Mesothelial cell of epicardium (in vitro differentiated cells): ENCODE measurements around the gene CCDC196. TPM values are rescaled to one million over a fixed set of nuclear protein-coding genes. Genes with fewer than 3 reads are reported as not detected.

Experiments
- DNase-seq, 2 experiments: peaks; one replicate each; pipeline ENCODE4 v3.0.0; 2021; ENCODE audit warnings: low spot score in 2 of 2; ENCODE audit not compliant: unreplicated experiment in 2 of 2
- H3K27ac Mint-ChIP-seq: 2 replicates; pipeline ENCODE4 v1.8.0; 2021; ENCODE audit warnings: mixed read lengths
- H3K27me3 Mint-ChIP-seq: 2 replicates; pipeline ENCODE4 v1.8.0; 2021; ENCODE audit warnings: low read depth, mixed read lengths
- H3K36me3 Mint-ChIP-seq: 2 replicates; pipeline ENCODE4 v1.8.0; 2021; ENCODE audit warnings: mixed read lengths
- H3K4me1 Mint-ChIP-seq: 2 replicates; pipeline ENCODE4 v1.8.0; 2021; ENCODE audit warnings: mixed read lengths
- H3K4me3 Mint-ChIP-seq: 2 replicates; pipeline ENCODE4 v1.8.0; 2021; ENCODE audit warnings: mild to moderate bottlenecking, moderate library complexity, mixed read lengths
- H3K9me3 Mint-ChIP-seq: 2 replicates; pipeline ENCODE4 v1.8.0; 2021; ENCODE audit warnings: mixed read lengths
- CTCF ChIP-seq: fragments of 200-600 bp; sonication (generic); IDR thresholded peaks from one replicate; pipeline ENCODE4 v1.5.0; 2021; ENCODE audit warnings: antibody characterized with exemption; ENCODE audit not compliant: unreplicated experiment
- total RNA-seq: library from RNA; stranded (reverse); gene quantifications from 3 replicates; pipeline ENCODE4 v1.2.1, GENCODE V29; 2021

The CCDC196 gene
- total RNA-seq, 1 donor from 2014 or later, result not detected

DNA sequence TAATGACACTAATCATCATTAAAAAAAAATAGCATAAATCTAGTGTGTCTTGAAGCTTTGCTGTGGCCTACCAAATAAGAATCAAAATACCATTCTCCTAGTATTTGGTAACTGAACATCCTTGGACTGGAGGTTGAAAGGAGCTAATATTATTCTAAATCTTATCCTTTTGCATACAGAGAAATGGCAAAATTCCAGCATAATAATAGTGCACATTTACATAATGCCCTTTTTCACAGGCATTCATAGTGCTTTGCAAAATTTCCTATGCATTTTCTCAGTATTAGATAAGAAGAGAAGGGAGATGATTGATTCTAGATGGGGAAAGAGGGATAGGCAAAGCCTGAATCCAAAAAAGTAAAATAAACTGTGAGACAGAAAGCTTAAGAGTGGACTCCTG is 13.9 kb upstream of the CCDC196 start:
- no peak for DNase-seq
- Mint-ChIP-seq H3K4me3 (no peak overlapping the region), H3K36me3 (peaks cover 4% of the 10 kb centered on the region), H3K9me3 (peaks cover 36% of the 10 kb centered on the region), H3K4me1 (no peaks in the 10 kb centered on the region), H3K27ac (no peak overlapping the region), H3K27me3 (no peaks in the 10 kb centered on the region)
- no peak for TF ChIP-seq CTCF

- H3K4me1 Mint-ChIP-seq, result no peaks in the 10 kb centered on the region
- H3K36me3 Mint-ChIP-seq, result peaks cover 4% of the 10 kb centered on the region
- no peaks in the 10 kb centered on the region for H3K27me3 Mint-ChIP-seq
- no peak for TF ChIP-seq CTCF
- no peak overlapping the region for H3K27ac Mint-ChIP-seq
- DNase-seq, result no peak
- peaks cover 32% of the 10 kb centered on the region for H3K9me3 Mint-ChIP-seq
- H3K4me3 Mint-ChIP-seq, result no peak overlapping the region
These were observed 12.9 kb upstream of the CCDC196 start for GRCh38 chr14:66473223-66473622.

- H3K4me1 Mint-ChIP-seq, result no peaks in the 10 kb centered on the region
- no peak overlapping the region for H3K27ac Mint-ChIP-seq
These were observed 9.2 kb upstream of the CCDC196 start for GRCh38 chr14:66476964-66477363.

GRCh38 chr14:66477567-66477966 is 8.6 kb upstream of the CCDC196 start:
- peaks cover 4% of the 10 kb centered on the region for H3K27me3 Mint-ChIP-seq
- H3K36me3 Mint-ChIP-seq, result no peaks in the 10 kb centered on the region

More at GRCh38 chr14:66476964-66477363, 9.2 kb upstream of the CCDC196 start:
- Mint-ChIP-seq H3K9me3 (peaks cover 18% of the 10 kb centered on the region), H3K27me3 (peaks cover 2% of the 10 kb centered on the region), H3K4me3 (no peak overlapping the region), H3K36me3 (no peaks in the 10 kb centered on the region)
- no peak for TF ChIP-seq CTCF
- no peak for DNase-seq

DNA sequence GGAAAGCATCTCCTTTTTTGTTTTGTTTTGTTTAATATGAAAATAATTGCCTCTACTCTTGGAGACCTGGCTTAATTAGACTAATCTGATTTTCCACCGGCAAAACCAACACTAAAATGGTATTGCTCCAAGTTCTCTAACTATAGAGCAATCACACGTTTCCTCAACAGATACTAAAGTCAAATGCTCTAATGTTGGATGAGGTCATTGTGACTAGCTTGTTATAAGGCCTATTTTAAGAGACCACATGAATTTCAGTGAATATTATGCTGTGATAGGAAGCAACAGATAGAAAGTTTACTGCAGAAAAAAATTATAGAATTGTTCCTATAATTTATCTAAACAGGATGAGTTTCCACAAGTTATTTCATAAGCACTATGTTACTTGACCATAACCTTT is 3.3 kb upstream of the CCDC196 start:
- Mint-ChIP-seq H3K4me3 (no peak overlapping the region), H3K4me1 (no peaks in the 10 kb centered on the region), H3K36me3 (no peaks in the 10 kb centered on the region), H3K27me3 (peaks cover 11% of the 10 kb centered on the region), H3K27ac (no peak overlapping the region), H3K9me3 (no peaks in the 10 kb centered on the region)
- no peak for DNase-seq
- no peak for TF ChIP-seq CTCF

More at GRCh38 chr14:66477567-66477966, 8.6 kb upstream of the CCDC196 start:
- no peak overlapping the region for H3K4me3 Mint-ChIP-seq
- DNase-seq, result no peak
- no peaks in the 10 kb centered on the region for H3K4me1 Mint-ChIP-seq
- H3K9me3 Mint-ChIP-seq, result peaks cover 12% of the 10 kb centered on the region
- no peak overlapping the region for H3K27ac Mint-ChIP-seq
- TF ChIP-seq CTCF, result no peak

DNA sequence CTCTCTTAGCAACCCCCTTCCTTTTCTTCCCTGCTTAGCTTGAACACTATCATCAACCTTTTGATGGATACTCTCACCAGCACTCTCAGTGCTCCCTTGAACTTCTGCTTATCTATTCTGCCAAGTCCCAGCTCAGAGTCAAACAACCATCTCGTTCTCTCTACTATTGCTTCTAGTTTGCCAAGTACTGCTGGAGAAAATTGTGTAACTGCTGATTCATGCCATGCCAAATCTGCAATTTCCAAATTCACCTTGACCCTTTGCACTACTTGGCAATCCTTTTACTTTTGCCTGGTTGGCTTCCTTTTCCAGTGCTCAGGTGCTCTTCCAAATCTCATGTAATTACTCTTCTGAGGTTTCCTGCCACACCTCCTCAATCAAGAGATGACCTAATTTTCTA is 2.8 kb upstream of the CCDC196 start:
- no peak for DNase-seq
- no peaks in the 10 kb centered on the region for H3K36me3 Mint-ChIP-seq
- no peak overlapping the region for H3K4me3 Mint-ChIP-seq
- TF ChIP-seq CTCF, result no peak
- peaks cover 14% of the 10 kb centered on the region for H3K27me3 Mint-ChIP-seq
- no peak overlapping the region for H3K27ac Mint-ChIP-seq
- no peaks in the 10 kb centered on the region for H3K9me3 Mint-ChIP-seq
- no peaks in the 10 kb centered on the region for H3K4me1 Mint-ChIP-seq
